Endodermal cell (in vitro differentiated cells): ENCODE measurements around the gene KLRC1. TPM values are rescaled to one million over a fixed set of nuclear protein-coding genes. Genes with fewer than 3 reads are reported as not detected.

Experiments used
- DNase-seq: peaks from one replicate; pipeline ENCODE4 v3.0.0-alpha.2; 2017
- H3K27ac ChIP-seq: 2 replicates; pipeline ENCODE4 v1.5.1; 2013; ENCODE audit warnings: mild to moderate bottlenecking, low read depth, low read length, moderate library complexity
- H3K27me3 ChIP-seq: 2 replicates; pipeline ENCODE4 v1.6.1; 2013; ENCODE audit warnings: mild to moderate bottlenecking, low read length, moderate library complexity; ENCODE audit not compliant: insufficient read depth, control insufficient read depth, poor library complexity, severe bottlenecking
- H3K36me3 ChIP-seq: 2 replicates; pipeline ENCODE4 v1.7.0; 2013; ENCODE audit warnings: mild to moderate bottlenecking, low read length, moderate library complexity; ENCODE audit not compliant: control insufficient read depth, insufficient read depth
- H3K4me1 ChIP-seq: one replicate; pipeline ENCODE4 v1.7.0; 2013; ENCODE audit warnings: low read length; ENCODE audit not compliant: control insufficient read depth, insufficient read depth
- H3K4me3 ChIP-seq: 2 replicates; pipeline ENCODE4 v1.5.1; 2013; ENCODE audit warnings: mild to moderate bottlenecking, low read length, moderate library complexity
- H3K9ac ChIP-seq: 2 replicates; pipeline ENCODE4 v1.6.1; 2013; ENCODE audit warnings: mild to moderate bottlenecking, low read length, moderate library complexity; ENCODE audit not compliant: poor library complexity, severe bottlenecking; ENCODE audit errors: extremely low read depth
- H3K9me3 ChIP-seq: 2 replicates; pipeline ENCODE4 v1.6.1; 2013; ENCODE audit warnings: mild to moderate bottlenecking, low read length, moderate library complexity; ENCODE audit not compliant: control insufficient read depth
- H3K27ac Mint-ChIP-seq: 2 replicates; pipeline ENCODE4 v1.8.0; 2020; ENCODE audit warnings: mixed read lengths
- H3K27me3 Mint-ChIP-seq: 2 replicates; pipeline ENCODE4 v1.8.0; 2021; ENCODE audit warnings: mild to moderate bottlenecking, mixed read lengths; ENCODE audit not compliant: insufficient read depth
- H3K36me3 Mint-ChIP-seq: 2 replicates; pipeline ENCODE4 v1.8.0; 2020; ENCODE audit warnings: low read depth, mixed read lengths
- H3K4me1 Mint-ChIP-seq: 2 replicates; pipeline ENCODE4 v1.8.0; 2020; ENCODE audit warnings: mixed read lengths
- H3K4me3 Mint-ChIP-seq: 2 replicates; pipeline ENCODE4 v1.8.0; 2020; ENCODE audit warnings: mild to moderate bottlenecking, moderate library complexity, mixed read lengths
- H3K9me3 Mint-ChIP-seq: 2 replicates; pipeline ENCODE4 v1.8.0; 2020; ENCODE audit warnings: mild to moderate bottlenecking, mixed read lengths
- WGBS, 2 experiments: methylation state at CpG; one replicate each; pipeline versions ENCODE4 v1.1.5 to v1.1.7; 2013; ENCODE audit warnings: missing lambda C conversion rate in 2 of 2, mixed read lengths in 1 of 2; ENCODE audit not compliant: insufficient coverage in 1 of 2, insufficient read length in 1 of 2; 5-methylcytosine and 5-hydroxymethylcytosine counted together
- total RNA-seq, 2 donors: library from RNA; stranded (reverse); fragmentation: NEBNext Ultra II Directional in 1 of 2; extraction: Animal tissue kit (Norgen Biotek cat#: 25700) in 1 of 2; gene quantifications; 2 replicates in 1 of 2; 3 replicates in 1 of 2; pipeline ENCODE4 v1.2.1, GENCODE V29; 2021
- TF ChIP-seq, protein P1 (sequence below): fragments of 200-600 bp; sonication (generic); conservative IDR thresholded peaks from 2 replicates; pipeline ENCODE4 v1.5.0; 2021; ENCODE audit warnings: antibody characterized with exemption, mild to moderate bottlenecking

Gene KLRC1
- total RNA-seq, 2 donors from 2014 or later: not detected

DNA sequence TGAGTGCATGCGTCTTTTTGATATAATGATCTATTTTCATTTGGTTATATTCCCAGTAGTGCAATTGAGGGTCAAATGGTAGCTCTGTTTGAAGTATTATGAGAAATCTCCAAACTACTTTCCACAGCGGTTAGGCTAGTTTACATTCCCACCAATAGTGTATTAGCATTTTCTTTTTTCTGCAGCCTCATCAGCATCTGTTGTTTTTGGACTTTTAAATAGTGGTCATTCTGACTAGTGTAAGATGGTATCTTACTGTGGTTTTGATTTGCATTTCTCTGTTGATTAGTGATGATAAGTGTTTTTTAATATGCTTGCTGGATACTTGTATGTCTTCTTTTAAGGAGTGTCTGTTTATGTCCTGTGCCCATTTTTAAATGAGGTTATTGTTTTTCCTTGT is 3.7 kb upstream of the KLRC1 start:
- no peaks in the 10 kb centered on the region for H3K36me3 Mint-ChIP-seq
- H3K4me1 Mint-ChIP-seq: no peaks in the 10 kb centered on the region

DNA sequence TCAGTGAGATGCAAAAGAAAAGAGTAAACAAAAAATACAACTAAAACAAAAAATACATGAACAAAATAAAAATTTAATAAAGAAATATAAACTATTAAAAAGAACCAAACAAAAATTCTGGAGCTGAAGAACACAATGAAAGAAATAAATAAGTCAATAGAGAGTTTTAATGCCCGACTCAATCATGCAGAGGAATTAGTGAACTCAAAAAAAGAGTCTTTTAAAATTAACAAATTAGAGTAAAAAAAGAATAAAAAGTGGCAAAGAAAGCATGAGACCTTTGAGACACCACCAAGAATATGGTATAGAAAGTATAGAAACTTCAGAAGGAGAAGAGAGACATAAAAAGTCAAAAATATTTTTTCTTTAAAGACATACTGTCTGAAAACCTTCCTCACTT is 2.6 kb upstream of the KLRC1 start:
- Mint-ChIP-seq H3K27me3 (no peaks in the 10 kb centered on the region), H3K27ac (no peak overlapping the region), H3K4me1 (peaks cover 3% of the 10 kb centered on the region), H3K36me3 (no peaks in the 10 kb centered on the region), H3K9me3 (peaks cover 35% of the 10 kb centered on the region), H3K4me3 (no peak overlapping the region)
- no peaks in the 10 kb centered on the region for H3K4me1 ChIP-seq
- WGBS, 2 experiments: 100% methylated on average over 1 of the region's 1 CpG; no CpG with 5 or more reads in 1 of the 2 experiments
- no peak overlapping the region for H3K27ac ChIP-seq
- H3K4me3 ChIP-seq: no peak overlapping the region
- TF ChIP-seq, protein P1, sequence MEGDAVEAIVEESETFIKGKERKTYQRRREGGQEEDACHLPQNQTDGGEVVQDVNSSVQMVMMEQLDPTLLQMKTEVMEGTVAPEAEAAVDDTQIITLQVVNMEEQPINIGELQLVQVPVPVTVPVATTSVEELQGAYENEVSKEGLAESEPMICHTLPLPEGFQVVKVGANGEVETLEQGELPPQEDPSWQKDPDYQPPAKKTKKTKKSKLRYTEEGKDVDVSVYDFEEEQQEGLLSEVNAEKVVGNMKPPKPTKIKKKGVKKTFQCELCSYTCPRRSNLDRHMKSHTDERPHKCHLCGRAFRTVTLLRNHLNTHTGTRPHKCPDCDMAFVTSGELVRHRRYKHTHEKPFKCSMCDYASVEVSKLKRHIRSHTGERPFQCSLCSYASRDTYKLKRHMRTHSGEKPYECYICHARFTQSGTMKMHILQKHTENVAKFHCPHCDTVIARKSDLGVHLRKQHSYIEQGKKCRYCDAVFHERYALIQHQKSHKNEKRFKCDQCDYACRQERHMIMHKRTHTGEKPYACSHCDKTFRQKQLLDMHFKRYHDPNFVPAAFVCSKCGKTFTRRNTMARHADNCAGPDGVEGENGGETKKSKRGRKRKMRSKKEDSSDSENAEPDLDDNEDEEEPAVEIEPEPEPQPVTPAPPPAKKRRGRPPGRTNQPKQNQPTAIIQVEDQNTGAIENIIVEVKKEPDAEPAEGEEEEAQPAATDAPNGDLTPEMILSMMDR: no peak
- peaks cover 13% of the 10 kb centered on the region for H3K9me3 ChIP-seq
- H3K27me3 ChIP-seq: no peaks in the 10 kb centered on the region
- no peak overlapping the region for H3K9ac ChIP-seq
- no peaks in the 10 kb centered on the region for H3K36me3 ChIP-seq
- DNase-seq: no peak

More for the DNA sequence above, 3.7 kb upstream of the KLRC1 start:
- WGBS, 2 experiments: 50 to 90% methylated on average over 1 of the region's 2 CpGs
- TF ChIP-seq, protein P1: no peak
- Mint-ChIP-seq H3K27me3 (no peaks in the 10 kb centered on the region), H3K27ac (no peak overlapping the region), H3K4me3 (no peak overlapping the region), H3K9me3 (peaks cover 38% of the 10 kb centered on the region)
- no peaks in the 10 kb centered on the region for H3K27me3 ChIP-seq
- no peak overlapping the region for H3K27ac ChIP-seq
- H3K9me3 ChIP-seq: peaks cover 13% of the 10 kb centered on the region
- no peaks in the 10 kb centered on the region for H3K4me1 ChIP-seq
- DNase-seq: no peak
- no peak overlapping the region for H3K9ac ChIP-seq
- no peak overlapping the region for H3K4me3 ChIP-seq
- H3K36me3 ChIP-seq: no peaks in the 10 kb centered on the region

DNA sequence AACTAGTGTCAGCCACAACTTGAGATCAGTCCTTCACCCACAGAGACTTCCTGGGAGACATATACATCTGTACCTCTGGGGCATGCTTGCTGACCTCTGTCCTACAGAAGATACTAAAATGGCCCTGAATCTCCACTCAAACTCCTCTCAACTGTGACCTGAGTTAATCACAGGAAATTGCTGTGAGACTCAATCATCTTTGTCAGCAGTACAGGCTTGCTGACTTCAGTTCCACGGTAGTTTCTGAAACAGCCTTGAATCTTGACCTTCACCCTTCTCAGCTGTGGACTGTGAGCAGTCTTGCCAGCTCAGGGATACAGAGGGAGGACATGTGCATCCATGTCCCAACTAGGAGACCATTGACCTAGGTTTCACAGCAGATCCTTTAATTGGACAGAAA is 1.4 kb upstream of the KLRC1 start:
- no peak overlapping the region for H3K4me3 Mint-ChIP-seq
- Histone ChIP-seq H3K9me3 (peaks cover 13% of the 10 kb centered on the region), H3K4me3 (no peak overlapping the region), H3K36me3 (no peaks in the 10 kb centered on the region), H3K9ac (no peak overlapping the region), H3K27me3 (no peaks in the 10 kb centered on the region), H3K4me1 (no peaks in the 10 kb centered on the region), H3K27ac (no peak overlapping the region)
- no peak overlapping the region for H3K27ac Mint-ChIP-seq
- DNase-seq: no peak
- peaks cover 9% of the 10 kb centered on the region for H3K4me1 Mint-ChIP-seq
- H3K9me3 Mint-ChIP-seq: peaks cover 31% of the 10 kb centered on the region
- WGBS, 2 experiments: 98 to 100% methylated on average over 1 of the region's 1 CpG
- H3K36me3 Mint-ChIP-seq: no peaks in the 10 kb centered on the region
- TF ChIP-seq, protein P1: no peak
- no peaks in the 10 kb centered on the region for H3K27me3 Mint-ChIP-seq
